ENCODE results near the gene LPAR1.

The LPAR1 gene

DNA sequence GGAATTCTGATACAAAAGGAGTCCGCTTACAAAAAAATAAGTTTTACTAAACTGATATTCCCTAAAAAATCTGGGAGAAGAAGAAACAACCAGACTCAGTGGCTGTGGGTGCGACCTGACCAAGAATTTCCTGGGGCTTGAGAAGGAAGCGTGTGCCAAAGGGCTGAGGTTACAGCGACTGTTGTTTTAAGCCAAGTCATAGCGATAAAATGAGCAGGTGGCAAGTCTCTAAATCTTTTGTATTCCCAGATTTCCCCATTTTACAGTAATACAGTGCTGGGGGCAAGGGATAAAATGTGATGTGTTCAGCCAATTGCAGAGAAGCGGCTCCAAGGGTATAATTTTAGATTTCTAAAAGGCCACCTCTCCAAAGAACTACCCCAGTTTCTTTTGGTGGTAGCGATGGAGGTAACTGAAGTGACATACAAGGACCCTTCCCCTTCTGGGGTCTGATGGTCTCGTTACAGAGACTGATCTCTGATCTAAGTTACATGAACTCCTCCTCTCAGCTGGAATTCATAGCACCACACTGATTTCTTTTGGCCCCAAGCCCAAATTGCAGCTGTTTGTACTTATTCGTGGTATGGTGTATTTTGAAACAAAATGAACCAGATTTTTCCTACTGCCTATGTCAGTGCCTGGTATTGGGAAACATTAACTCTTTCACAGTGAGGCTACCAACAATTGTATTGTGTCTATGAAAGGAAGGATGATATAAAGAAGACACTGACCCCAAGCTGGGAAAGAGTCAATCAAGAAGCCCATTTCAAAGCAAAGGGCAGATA, 41.6 kb downstream of the LPAR1 start:
- no peak overlapping the region for H3K4me3 ChIP-seq (ENCODE audit: low read depth in 1 of 2, low read length in 2 of 2)
- no peaks in the 10 kb centered on the region for H3K4me1 ChIP-seq (ENCODE audit: insufficient read depth, low read length)
- no peaks in the 10 kb centered on the region for H3K36me3 ChIP-seq (ENCODE audit: insufficient read depth, low read length)
- no peak overlapping the region for H3K27ac ChIP-seq (ENCODE audit: low read depth, low read length)
- no peaks in the 10 kb centered on the region for H3K9me3 ChIP-seq (ENCODE audit: low read length)
- H3K9ac ChIP-seq (ENCODE audit: low read length) = no peak overlapping the region
- H3K27me3 ChIP-seq (ENCODE audit: control insufficient read depth in 1 of 2, insufficient read depth in 2 of 2, low read length in 2 of 2) = no peaks in the 10 kb centered on the region

DNA sequence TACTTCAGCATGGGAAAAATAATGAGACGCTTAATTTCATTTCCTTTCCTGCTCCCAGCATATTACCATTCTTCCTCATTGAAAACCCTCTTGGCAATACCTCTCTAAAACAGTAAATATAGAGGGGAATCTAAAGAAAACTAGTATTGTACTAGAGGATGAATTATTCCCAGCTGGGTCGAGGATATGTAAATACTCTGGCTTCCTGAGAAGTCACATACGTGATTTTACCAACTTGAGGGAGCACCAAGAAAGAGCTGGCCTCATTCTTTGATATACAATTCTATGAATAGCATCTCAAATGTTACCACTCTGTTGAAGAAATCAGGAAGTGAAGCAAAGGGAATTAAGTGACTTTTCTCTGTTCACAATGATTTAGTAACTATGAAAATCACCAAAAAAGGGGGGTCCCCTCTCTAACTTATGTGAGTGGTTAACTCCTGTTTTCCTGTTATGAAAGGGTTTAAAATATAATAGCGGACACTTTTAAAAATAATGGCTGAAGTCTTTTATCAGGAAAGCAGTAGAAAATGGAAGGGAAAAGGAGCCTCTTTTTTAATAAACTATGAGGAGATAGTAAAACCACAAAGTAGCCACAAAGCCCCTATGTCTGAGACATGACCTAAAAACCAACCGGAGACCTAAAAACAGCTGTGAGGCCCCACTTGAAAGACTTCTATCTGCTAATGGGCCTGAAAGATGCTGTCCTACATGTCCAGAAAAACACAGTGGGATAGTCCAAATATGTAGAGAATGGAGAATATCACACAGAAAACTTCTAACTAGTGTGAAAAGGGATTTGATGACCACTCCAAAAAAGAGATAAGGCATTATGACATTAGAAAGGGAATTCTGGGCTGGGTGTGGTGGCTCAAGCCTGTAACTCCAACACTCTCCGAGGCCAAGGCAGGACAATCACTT, 42.6 kb downstream of the LPAR1 start:
- Histone ChIP-seq H3K4me3 (ENCODE audit: low read depth in 1 of 2, low read length in 2 of 2) (no peak overlapping the region), H3K36me3 (ENCODE audit: insufficient read depth, low read length) (no peaks in the 10 kb centered on the region), H3K9me3 (ENCODE audit: low read length) (no peaks in the 10 kb centered on the region), H3K27me3 (ENCODE audit: control insufficient read depth in 1 of 2, insufficient read depth in 2 of 2, low read length in 2 of 2) (no peaks in the 10 kb centered on the region), H3K9ac (ENCODE audit: low read length) (no peak overlapping the region), H3K4me1 (ENCODE audit: insufficient read depth, low read length) (no peaks in the 10 kb centered on the region), H3K27ac (ENCODE audit: low read depth, low read length) (no peak overlapping the region)

DNA sequence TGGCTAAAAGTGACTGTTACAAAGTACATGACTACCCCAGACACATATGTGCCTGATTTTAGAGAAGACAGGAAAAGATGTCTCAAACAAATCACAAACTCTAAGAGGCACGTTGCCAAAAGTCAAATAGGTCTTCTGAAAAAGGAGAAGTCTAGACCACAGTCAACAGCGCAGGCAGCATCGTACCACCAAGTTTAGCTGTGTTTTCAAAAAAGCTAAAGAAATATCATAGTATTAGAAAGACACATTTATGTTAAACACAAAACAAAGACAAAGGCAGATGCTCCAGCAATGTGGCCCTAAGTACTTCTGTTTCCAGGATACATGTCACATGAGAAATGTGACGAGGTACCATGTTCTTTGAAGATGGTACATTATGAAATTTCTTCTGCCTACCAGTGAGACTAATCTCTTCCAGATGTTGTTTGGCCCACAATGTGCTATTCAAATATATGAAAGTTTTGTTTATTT, 43.5 kb downstream of the LPAR1 start:
- Histone ChIP-seq H3K36me3 (ENCODE audit: insufficient read depth, low read length) (no peaks in the 10 kb centered on the region), H3K27me3 (ENCODE audit: control insufficient read depth in 1 of 2, insufficient read depth in 2 of 2, low read length in 2 of 2) (no peaks in the 10 kb centered on the region), H3K9me3 (ENCODE audit: low read length) (no peaks in the 10 kb centered on the region), H3K27ac (ENCODE audit: low read depth, low read length) (no peak overlapping the region), H3K4me1 (ENCODE audit: insufficient read depth, low read length) (no peaks in the 10 kb centered on the region), H3K4me3 (ENCODE audit: low read depth in 1 of 2, low read length in 2 of 2) (no peak overlapping the region), H3K9ac (ENCODE audit: low read length) (no peak overlapping the region)

DNA sequence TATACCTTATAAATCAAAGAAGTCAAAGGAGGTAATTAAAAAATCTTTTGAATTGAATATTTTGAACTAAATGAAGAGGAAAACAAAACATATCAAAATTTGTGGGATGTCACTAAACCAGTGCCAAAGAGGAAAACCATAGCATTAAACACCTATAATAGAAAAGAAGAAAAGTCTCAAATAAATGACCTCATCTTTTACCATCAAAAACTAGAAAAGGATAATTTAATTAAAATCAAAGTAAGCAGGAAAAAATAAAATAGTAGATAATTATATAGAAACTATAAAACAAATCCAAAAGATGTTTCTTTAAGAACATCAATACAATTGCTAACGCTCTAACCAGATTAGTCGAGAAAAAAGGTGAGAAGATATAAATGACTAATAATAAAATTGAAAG, 47.8 kb downstream of the LPAR1 start:
- Histone ChIP-seq H3K27me3 (ENCODE audit: control insufficient read depth in 1 of 2, insufficient read depth in 2 of 2, low read length in 2 of 2) (no peaks in the 10 kb centered on the region), H3K4me1 (ENCODE audit: insufficient read depth, low read length) (no peaks in the 10 kb centered on the region), H3K9ac (ENCODE audit: low read length) (no peak overlapping the region), H3K9me3 (ENCODE audit: low read length) (no peaks in the 10 kb centered on the region), H3K4me3 (ENCODE audit: low read depth in 1 of 2, low read length in 2 of 2) (no peak overlapping the region), H3K27ac (ENCODE audit: low read depth, low read length) (no peak overlapping the region), H3K36me3 (ENCODE audit: insufficient read depth, low read length) (no peaks in the 10 kb centered on the region)

DNA sequence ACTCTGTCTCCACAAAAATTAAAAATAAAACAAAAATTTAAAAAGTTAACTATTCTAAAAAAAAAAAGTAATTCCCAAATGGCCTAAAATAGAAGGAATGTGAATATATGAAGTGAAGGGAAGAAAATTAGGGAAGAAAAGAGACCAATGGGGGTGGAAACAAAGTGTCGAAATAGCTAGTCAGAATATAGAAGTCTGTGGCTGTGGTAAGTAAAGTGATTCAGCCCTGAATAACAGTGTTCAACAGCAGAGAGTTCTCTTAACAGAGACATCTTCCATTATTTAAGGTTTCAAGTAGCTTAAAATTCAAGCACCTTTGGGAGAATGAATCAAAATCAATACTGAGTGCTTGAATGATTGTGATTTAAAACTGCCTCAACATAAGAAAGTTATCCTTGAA, 51.7 kb downstream of the LPAR1 start:
- no peaks in the 10 kb centered on the region for H3K4me1 ChIP-seq (ENCODE audit: insufficient read depth, low read length)
- H3K36me3 ChIP-seq (ENCODE audit: insufficient read depth, low read length) = no peaks in the 10 kb centered on the region
- no peak overlapping the region for H3K9ac ChIP-seq (ENCODE audit: low read length)
- H3K27me3 ChIP-seq (ENCODE audit: control insufficient read depth in 1 of 2, insufficient read depth in 2 of 2, low read length in 2 of 2) = no peaks in the 10 kb centered on the region
- no peak overlapping the region for H3K4me3 ChIP-seq (ENCODE audit: low read depth in 1 of 2, low read length in 2 of 2)
- H3K27ac ChIP-seq (ENCODE audit: low read depth, low read length) = no peak overlapping the region
- H3K9me3 ChIP-seq (ENCODE audit: low read length) = no peaks in the 10 kb centered on the region

DNA sequence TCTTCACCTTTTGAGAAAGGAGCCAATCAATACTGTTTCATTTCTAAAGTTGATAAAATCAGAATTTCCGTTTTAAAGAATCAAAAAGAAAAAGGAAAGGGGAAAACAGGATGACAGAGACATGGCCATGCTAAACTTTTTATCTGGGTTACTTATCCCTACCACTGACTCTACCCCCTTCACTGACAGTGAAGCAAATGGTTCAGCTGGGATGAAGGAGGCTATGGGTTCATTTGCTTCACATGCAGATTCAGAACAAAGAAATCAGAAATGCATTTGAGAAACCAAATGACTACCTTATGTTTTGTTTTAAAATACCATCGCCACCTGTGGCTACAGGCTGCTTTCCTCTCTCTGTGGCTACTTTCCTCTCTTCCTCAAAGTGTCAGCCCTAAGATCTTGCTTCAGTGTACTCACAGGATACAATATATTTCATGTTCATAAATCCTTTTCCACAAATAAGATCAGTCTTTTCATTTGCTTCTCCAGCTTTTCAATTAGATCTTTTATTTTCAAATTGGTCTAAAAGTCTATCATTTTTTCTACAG, 53.3 kb downstream of the LPAR1 start:
- Histone ChIP-seq H3K27me3 (ENCODE audit: control insufficient read depth in 1 of 2, insufficient read depth in 2 of 2, low read length in 2 of 2) (no peaks in the 10 kb centered on the region), H3K36me3 (ENCODE audit: insufficient read depth, low read length) (no peaks in the 10 kb centered on the region), H3K4me3 (ENCODE audit: low read depth in 1 of 2, low read length in 2 of 2) (no peak overlapping the region), H3K9ac (ENCODE audit: low read length) (no peak overlapping the region), H3K4me1 (ENCODE audit: insufficient read depth, low read length) (no peaks in the 10 kb centered on the region), H3K27ac (ENCODE audit: low read depth, low read length) (no peak overlapping the region), H3K9me3 (ENCODE audit: low read length) (no peaks in the 10 kb centered on the region)

DNA sequence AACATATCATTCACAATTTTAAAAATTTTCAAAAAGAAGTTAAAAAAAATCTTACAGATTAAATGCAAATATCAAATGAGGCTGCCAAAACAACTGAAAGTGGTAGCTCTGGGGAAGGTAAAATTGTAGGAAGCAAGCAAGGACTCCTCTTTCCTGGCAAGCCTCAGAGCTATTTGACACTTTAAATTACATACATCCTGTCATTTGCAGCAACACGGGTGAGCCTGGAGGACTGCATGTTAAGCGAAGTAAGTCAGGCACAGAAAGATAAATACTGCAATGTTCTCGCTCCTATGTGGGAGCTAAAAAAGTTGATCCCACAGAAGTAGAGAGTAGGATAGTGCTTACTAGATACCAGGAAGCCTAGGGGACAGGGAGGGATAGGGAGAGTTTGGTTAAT, 58.0 kb downstream of the LPAR1 start:
- H3K9me3 ChIP-seq (ENCODE audit: low read length) = no peaks in the 10 kb centered on the region
- no peaks in the 10 kb centered on the region for H3K4me1 ChIP-seq (ENCODE audit: insufficient read depth, low read length)
- H3K9ac ChIP-seq (ENCODE audit: low read length) = no peak overlapping the region
- no peak overlapping the region for H3K27ac ChIP-seq (ENCODE audit: low read depth, low read length)
- H3K4me3 ChIP-seq (ENCODE audit: low read depth in 1 of 2, low read length in 2 of 2) = no peak overlapping the region
- H3K27me3 ChIP-seq (ENCODE audit: control insufficient read depth in 1 of 2, insufficient read depth in 2 of 2, low read length in 2 of 2) = no peaks in the 10 kb centered on the region
- H3K36me3 ChIP-seq (ENCODE audit: insufficient read depth, low read length) = no peaks in the 10 kb centered on the region

DNA sequence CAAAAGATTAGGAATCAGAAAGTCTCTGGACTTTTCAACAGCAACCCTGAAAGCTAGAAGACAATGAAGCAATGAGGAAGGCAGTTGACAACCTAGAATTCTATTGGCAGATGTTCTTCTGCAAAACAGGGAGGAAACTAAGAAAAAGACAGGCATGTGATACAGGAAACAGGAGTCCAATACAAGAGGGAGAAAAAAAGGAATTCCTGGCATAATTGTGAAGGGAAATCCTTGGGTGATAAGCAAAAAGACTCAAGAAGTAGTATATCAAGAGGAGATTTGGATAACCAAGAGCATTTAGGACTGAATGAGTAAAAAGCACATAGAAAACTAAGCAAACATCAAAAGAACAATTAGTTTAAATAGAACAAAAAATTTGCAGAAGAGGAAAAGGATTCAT, 58.6 kb downstream of the LPAR1 start:
- H3K27ac ChIP-seq (ENCODE audit: low read depth, low read length) = no peak overlapping the region
- no peaks in the 10 kb centered on the region for H3K27me3 ChIP-seq (ENCODE audit: control insufficient read depth in 1 of 2, insufficient read depth in 2 of 2, low read length in 2 of 2)
- H3K9me3 ChIP-seq (ENCODE audit: low read length) = no peaks in the 10 kb centered on the region
- no peaks in the 10 kb centered on the region for H3K4me1 ChIP-seq (ENCODE audit: insufficient read depth, low read length)
- H3K36me3 ChIP-seq (ENCODE audit: insufficient read depth, low read length) = no peaks in the 10 kb centered on the region
- no peak overlapping the region for H3K9ac ChIP-seq (ENCODE audit: low read length)
- no peak overlapping the region for H3K4me3 ChIP-seq (ENCODE audit: low read depth in 1 of 2, low read length in 2 of 2)

DNA sequence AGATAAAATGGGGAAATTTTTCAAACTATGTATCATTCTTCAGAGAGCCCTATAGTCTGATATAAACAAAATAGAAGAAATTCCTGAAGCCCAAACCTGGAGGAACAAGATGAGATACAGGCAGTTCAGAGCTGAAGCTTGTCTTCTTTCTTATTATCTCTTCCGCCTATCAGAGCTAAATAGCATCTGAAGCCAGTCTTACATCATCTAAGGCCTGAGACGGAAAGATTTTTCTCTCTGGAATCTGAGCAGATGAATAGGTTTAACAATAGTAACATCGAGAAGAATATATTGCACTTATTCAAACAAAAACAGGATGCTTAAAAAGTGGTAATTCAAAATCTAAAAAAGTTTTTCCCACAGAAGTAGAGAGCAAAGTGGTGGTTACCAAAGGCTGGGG, 59.8 kb downstream of the LPAR1 start:
- Histone ChIP-seq H3K27me3 (ENCODE audit: control insufficient read depth in 1 of 2, insufficient read depth in 2 of 2, low read length in 2 of 2) (no peaks in the 10 kb centered on the region), H3K27ac (ENCODE audit: low read depth, low read length) (no peak overlapping the region), H3K36me3 (ENCODE audit: insufficient read depth, low read length) (no peaks in the 10 kb centered on the region), H3K9me3 (ENCODE audit: low read length) (no peaks in the 10 kb centered on the region), H3K4me3 (ENCODE audit: low read depth in 1 of 2, low read length in 2 of 2) (no peak overlapping the region), H3K4me1 (ENCODE audit: insufficient read depth, low read length) (no peaks in the 10 kb centered on the region), H3K9ac (ENCODE audit: low read length) (no peak overlapping the region)

DNA sequence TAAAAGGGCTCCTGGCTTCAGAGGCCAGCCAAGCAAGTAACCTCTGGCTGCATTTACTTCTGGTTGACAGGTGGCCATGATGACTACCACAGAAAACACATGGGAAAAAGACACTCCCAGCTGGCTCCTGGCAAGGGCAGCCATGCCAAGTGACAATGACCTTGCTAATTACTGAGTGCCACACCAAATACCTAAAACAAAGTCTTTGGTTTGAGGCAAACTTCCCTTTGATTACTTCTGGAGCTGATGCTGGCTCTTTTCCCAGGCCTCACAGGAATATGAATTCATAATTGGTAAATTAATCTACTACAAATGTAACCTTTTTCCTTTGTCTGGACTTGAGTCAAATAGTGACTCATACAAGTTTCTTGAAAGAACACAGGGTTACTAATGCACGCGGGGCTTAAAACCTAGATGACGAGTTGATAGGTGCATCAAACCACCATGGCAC, 61.0 kb downstream of the LPAR1 start:
- H3K9ac ChIP-seq (ENCODE audit: low read length) = no peak overlapping the region
- no peaks in the 10 kb centered on the region for H3K36me3 ChIP-seq (ENCODE audit: insufficient read depth, low read length)
- no peak overlapping the region for H3K4me3 ChIP-seq (ENCODE audit: low read depth in 1 of 2, low read length in 2 of 2)
- H3K27me3 ChIP-seq (ENCODE audit: control insufficient read depth in 1 of 2, insufficient read depth in 2 of 2, low read length in 2 of 2) = no peaks in the 10 kb centered on the region
- H3K27ac ChIP-seq (ENCODE audit: low read depth, low read length) = no peak overlapping the region
- H3K4me1 ChIP-seq (ENCODE audit: insufficient read depth, low read length) = no peaks in the 10 kb centered on the region
- no peaks in the 10 kb centered on the region for H3K9me3 ChIP-seq (ENCODE audit: low read length)

DNA sequence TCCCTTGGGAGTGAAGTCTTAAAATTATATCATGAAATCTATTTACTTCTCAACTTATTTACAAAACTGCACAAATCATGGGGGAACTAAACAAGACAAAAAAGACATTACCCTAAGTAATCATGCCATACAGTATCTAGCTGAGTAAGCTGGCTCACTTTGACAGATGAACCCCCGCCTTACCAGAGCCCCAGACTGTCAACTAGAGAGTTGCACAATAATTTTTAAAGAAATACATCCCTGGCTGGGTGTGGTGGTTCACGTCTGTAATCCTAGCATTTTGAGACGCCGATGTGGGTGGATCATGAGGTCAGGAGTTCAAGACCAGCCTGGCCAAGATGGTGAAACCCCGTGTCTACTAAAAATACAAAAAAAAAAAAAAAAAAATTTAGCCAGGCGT, 62.3 kb downstream of the LPAR1 start:
- Histone ChIP-seq H3K27me3 (ENCODE audit: control insufficient read depth in 1 of 2, insufficient read depth in 2 of 2, low read length in 2 of 2) (no peaks in the 10 kb centered on the region), H3K9me3 (ENCODE audit: low read length) (no peaks in the 10 kb centered on the region), H3K4me3 (ENCODE audit: low read depth in 1 of 2, low read length in 2 of 2) (no peak overlapping the region), H3K27ac (ENCODE audit: low read depth, low read length) (no peak overlapping the region), H3K9ac (ENCODE audit: low read length) (no peak overlapping the region), H3K4me1 (ENCODE audit: insufficient read depth, low read length) (no peaks in the 10 kb centered on the region), H3K36me3 (ENCODE audit: insufficient read depth, low read length) (no peaks in the 10 kb centered on the region)
